Measurements from ENCODE around the gene MAD1L1. TPM values are rescaled to one million over a fixed set of nuclear protein-coding genes. Genes with fewer than 3 reads are reported as not detected.

MAD1L1 gene
- total RNA-seq, 1 donor from 2014 or later: 53.8 TPM

DNA sequence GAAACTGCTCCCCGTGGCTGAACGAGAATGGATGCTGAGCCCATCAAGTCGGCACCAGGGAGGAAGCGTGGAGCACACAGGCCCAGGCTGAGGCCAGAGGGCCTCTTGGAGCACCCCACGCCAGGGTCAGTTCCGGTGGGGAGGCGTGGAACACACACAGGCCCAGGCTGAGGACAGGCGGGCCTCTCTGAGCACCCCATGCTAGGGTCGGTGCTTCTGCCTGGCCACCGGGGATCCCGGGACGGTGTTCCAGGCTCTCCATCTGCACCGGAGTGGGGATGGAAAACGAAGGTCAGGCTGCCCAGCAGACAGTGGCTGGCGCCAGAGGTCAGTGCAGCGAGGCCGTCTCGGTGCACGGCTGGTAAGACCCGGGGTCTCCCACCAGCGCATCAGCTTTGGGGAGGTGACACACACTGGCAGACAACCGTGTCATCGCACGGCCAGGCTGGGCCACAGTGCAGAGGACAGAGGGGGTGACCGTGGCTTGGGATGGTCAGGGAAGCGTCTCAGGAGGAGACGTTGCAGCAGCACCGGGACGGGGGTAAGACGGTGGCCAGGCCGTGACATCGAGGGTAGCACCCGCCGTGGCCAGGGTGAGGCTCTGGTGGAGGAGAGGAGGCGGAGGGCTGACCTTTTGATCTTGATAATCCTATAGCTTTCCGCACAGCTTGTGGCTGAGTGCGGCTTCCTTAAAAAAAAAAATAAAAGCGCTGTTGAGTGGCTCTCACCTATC, 358.7 kb downstream of the MAD1L1 start:
- no peak for DNase-seq (ENCODE audit: low read depth, low spot score)
- TF ChIP-seq, protein P1, sequence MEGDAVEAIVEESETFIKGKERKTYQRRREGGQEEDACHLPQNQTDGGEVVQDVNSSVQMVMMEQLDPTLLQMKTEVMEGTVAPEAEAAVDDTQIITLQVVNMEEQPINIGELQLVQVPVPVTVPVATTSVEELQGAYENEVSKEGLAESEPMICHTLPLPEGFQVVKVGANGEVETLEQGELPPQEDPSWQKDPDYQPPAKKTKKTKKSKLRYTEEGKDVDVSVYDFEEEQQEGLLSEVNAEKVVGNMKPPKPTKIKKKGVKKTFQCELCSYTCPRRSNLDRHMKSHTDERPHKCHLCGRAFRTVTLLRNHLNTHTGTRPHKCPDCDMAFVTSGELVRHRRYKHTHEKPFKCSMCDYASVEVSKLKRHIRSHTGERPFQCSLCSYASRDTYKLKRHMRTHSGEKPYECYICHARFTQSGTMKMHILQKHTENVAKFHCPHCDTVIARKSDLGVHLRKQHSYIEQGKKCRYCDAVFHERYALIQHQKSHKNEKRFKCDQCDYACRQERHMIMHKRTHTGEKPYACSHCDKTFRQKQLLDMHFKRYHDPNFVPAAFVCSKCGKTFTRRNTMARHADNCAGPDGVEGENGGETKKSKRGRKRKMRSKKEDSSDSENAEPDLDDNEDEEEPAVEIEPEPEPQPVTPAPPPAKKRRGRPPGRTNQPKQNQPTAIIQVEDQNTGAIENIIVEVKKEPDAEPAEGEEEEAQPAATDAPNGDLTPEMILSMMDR (conservative IDR thresholded peaks at IDR 0.05): no peak
- H3K4me1 Mint-ChIP-seq: peaks cover 13% of the 10 kb centered on the region
- no peak overlapping the region for H3K27ac Mint-ChIP-seq (ENCODE audit: unreplicated experiment)
- H3K36me3 Mint-ChIP-seq (ENCODE audit: low read depth): peaks cover 7% of the 10 kb centered on the region
- no peaks in the 10 kb centered on the region for H3K27me3 Mint-ChIP-seq (ENCODE audit: low read depth)
- H3K9me3 Mint-ChIP-seq: peaks cover 3% of the 10 kb centered on the region
- H3K4me3 Mint-ChIP-seq: no peak overlapping the region

DNA sequence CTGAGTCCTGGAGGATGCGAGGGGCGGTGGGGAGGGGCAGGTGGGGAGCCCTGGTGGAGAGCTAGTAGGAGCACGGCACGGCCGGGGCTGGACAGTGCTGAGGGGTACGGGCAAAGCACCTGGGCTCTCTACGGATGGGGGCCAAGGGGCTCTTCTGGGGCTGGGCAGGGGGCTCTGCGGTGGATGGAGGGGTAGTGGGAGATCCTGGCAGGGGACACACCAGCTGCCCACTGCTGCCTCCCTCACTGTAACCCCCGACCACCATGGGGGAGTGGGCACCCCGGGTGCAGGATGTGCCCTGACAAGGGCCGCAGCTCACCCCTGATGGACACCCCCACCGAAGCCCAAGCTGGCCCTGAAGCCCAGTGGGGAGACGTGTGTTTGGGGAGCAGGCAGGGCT, 359.3 kb downstream of the MAD1L1 start:
- no peaks in the 10 kb centered on the region for H3K27me3 Mint-ChIP-seq (ENCODE audit: low read depth)
- peaks cover 4% of the 10 kb centered on the region for H3K36me3 Mint-ChIP-seq (ENCODE audit: low read depth)
- no peak overlapping the region for H3K27ac Mint-ChIP-seq (ENCODE audit: unreplicated experiment)
- no peak overlapping the region for H3K4me3 Mint-ChIP-seq
- H3K9me3 Mint-ChIP-seq: peaks cover under 1% of the 10 kb centered on the region
- TF ChIP-seq, protein P1 (conservative IDR thresholded peaks at IDR 0.05): no peak
- H3K4me1 Mint-ChIP-seq: peaks cover 13% of the 10 kb centered on the region
- DNase-seq (ENCODE audit: low read depth, low spot score): no peak

DNA sequence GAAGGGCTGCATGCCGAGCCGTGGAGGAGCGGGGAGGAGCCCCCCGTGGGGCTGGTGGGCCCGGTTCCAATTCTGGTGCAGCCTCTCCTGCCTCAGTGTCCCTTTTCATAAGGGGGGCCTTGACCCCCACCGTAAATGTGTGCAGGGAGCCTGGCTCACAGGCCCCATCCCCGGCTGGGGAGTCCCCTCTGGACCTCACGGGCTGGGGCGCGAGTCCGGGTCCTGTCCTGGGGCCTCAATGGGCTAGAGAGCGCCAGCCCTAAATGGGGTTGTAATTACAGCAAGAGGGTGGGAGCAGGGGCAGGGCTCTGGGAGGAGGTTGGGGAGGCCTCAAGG, 359.7 kb downstream of the MAD1L1 start:
- no peak for DNase-seq (ENCODE audit: low read depth, low spot score)
- Mint-ChIP-seq H3K27me3 (ENCODE audit: low read depth) (no peaks in the 10 kb centered on the region), H3K4me1 (peaks cover 13% of the 10 kb centered on the region), H3K27ac (ENCODE audit: unreplicated experiment) (no peak overlapping the region), H3K36me3 (ENCODE audit: low read depth) (peaks cover under 1% of the 10 kb centered on the region), H3K9me3 (no peaks in the 10 kb centered on the region), H3K4me3 (no peak overlapping the region)
- TF ChIP-seq, protein P1 (conservative IDR thresholded peaks at IDR 0.05): no peak

DNA sequence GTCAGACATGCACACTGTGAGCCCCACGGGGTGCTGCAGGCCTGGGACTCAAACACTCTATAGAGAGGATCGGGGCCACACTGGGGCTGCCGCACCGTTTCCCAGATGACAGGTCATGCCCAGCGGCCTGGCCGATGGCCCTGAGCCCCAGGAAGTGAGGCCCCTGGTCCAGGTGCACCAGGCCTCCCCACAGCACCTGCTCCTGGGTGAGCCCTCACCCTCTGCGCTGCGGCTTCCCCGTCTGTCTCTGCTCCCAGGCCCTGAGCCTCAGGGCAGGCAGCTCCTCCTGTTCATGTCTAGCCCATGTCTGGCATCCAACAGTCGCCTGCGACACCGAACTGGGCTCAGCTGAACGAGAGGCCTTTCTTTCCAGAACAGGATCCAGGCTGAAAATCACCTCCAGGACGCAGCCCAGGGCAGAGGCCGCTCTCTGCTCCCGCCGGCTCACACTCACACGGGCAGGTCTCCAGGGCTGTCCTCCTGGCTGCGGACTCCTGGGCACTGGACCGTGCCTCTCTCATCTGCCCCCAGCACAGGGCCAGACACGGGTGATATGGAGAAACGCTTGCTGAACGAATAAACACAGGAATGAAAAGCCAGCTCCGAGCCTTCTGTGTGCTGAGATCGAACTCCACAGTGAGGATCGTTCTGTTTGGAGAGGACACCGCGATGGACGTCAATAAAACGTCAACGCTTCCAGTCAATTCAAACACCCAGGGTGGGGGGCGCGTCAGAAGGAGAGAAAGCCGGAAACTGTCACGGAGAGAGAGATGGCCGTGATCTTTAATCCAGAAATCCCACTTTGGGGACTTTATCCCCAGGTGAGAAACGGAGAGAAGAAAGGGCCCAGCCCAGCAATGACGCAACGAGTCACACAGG, 360.3 kb downstream of the MAD1L1 start:
- no peaks in the 10 kb centered on the region for H3K9me3 Mint-ChIP-seq
- H3K36me3 Mint-ChIP-seq (ENCODE audit: low read depth): no peaks in the 10 kb centered on the region
- H3K4me3 Mint-ChIP-seq: no peak overlapping the region
- no peak overlapping the region for H3K27ac Mint-ChIP-seq (ENCODE audit: unreplicated experiment)
- H3K27me3 Mint-ChIP-seq (ENCODE audit: low read depth): no peaks in the 10 kb centered on the region
- peaks cover 13% of the 10 kb centered on the region for H3K4me1 Mint-ChIP-seq
- DNase-seq (ENCODE audit: low read depth, low spot score): no peak
- TF ChIP-seq, protein P1 (conservative IDR thresholded peaks at IDR 0.05): no peak

DNA sequence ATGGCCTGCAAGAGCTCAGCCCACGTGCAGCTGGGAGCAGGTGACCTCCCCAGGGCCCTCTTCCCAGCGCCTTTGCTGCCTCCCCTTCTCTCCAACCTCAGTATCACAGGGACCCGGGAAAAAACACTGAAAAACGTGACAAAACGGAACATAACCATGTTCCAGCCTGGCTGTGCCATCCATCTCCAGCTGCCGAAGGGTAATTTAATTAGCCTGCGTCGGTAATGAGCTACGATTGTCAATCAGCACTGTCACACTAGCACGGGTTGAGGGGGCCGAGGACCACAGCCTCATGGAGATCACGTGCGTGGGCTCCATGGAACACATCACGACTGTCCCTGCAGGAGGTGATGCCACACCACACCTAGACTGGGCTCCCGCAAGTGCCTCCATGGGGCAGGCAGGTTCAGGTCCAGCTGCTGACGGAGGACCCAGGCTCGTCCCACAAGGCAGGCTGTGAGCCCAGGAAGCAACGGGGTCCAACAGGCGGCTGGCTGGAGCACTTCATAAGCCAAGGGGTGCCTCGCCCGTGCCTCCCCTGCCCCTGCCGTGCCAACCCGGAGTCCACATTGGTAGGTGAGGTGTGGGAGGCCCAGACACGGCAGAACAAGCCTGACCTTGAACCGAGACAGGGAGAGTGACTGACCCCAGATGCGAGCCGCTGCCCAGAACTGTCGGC, 363.2 kb downstream of the MAD1L1 start:
- H3K27ac Mint-ChIP-seq (ENCODE audit: unreplicated experiment): no peak overlapping the region
- peaks cover 4% of the 10 kb centered on the region for H3K4me1 Mint-ChIP-seq
- DNase-seq (ENCODE audit: low read depth, low spot score): no peak
- H3K36me3 Mint-ChIP-seq (ENCODE audit: low read depth): no peaks in the 10 kb centered on the region
- no peaks in the 10 kb centered on the region for H3K9me3 Mint-ChIP-seq
- TF ChIP-seq, protein P1 (conservative IDR thresholded peaks at IDR 0.05): no peak
- H3K4me3 Mint-ChIP-seq: no peak overlapping the region
- no peaks in the 10 kb centered on the region for H3K27me3 Mint-ChIP-seq (ENCODE audit: low read depth)

All from neural crest cell (in vitro differentiated cells).